Stimulated activated CD4-positive, alpha-beta T cell treated with anti-CD3 and anti-CD28 coated beads, Interleukin-15, amount 100 ng/mL, for 24 hours (primary cell): ENCODE measurements around the gene ACTR1B.
"Not testable (repeated sequence)": the region's sequence is repeated elsewhere in the genome, so short reads cannot be mapped to it uniquely, and the experiment has no call there.

Source experiments
- DNase-seq: peaks from one replicate; pipeline ENCODE4 v3.0.0-alpha.2; 2020

Gene ACTR1B

DNA sequence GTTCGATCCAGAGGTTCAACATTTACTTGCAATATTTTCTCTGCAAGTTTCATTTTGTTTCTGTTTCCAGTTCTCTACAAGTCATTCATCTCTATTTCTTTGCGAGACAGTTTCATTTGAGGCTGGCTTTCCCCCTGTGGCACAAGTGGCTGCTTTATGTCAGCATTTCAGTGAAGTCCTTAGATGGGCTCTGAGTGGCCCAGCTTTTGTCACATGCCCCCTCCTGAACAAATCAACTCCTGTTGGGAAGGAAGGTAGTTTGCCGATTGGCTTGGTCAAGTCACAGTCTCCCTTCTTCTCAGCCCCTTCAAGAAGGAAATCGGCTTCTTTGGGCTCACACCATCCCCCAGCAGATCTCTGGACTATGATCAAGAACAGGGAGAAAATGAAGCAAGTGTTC lies 55.1 kb downstream of the ACTR1B start:
- DNase-seq: not testable (repeated sequence)
